ENCODE results near the gene NHP2. TPM values are rescaled to one million over a fixed set of nuclear protein-coding genes. Genes with fewer than 3 reads are reported as not detected.

Gene NHP2
- 151 and 200 TPM in 2 replicates for total RNA-seq

GRCh38 chr5:178153530-178154340, at the start of gene NHP2:
Gene NHP2, minus strand, starts transcription at chr5:178153885. Its CDS starts 68 bp downstream, at chr5:178153817.

DNA sequence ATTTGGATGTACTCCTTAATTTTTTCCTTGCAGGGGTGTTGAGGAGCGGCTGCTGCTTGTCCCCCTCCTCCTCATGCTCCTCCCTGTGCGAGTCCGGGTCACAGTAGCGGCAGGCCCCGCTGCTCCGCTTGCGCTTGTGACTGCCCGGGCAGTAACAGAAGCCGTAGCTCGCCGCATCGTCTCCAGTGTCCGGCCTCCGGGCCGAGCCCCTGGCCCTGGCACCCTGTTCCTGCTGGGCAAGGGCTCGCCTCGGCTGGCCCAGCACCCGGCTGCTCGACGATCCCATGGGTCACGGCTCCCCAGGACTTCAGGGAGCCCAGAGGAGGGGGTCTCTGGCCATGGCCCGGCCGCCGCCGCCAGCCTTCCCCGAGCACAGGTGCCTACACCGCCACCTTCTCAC, 33.3 kb upstream of the NHP2 start, which contains the start of gene GMCL2:
GMCL2 (minus strand) TSS at position 358 of the 400 bp plus-strand sequence; CDS start at position 286, 72 bp downstream.

GRCh38 chr5:178130576-178131445, 22.9 kb downstream of the NHP2 start, which contains the start of gene RMND5B:
Gene RMND5B, plus strand, starts transcription at chr5:178131014. Its CDS starts 7,106 bp downstream, at chr5:178138120.

GRCh38 chr5:178113141-178113787, 40.4 kb downstream of the NHP2 start, which contains the start of gene N4BP3:
Gene N4BP3, plus strand, starts transcription at chr5:178113532. Its CDS starts 6,052 bp downstream, at chr5:178119584.

Other genes with a start within 250 kb of the NHP2 start
- not detected in 2 replicates for gene PROP1, start 157.6 kb downstream of the NHP2 start, total RNA-seq
- 0.89 and 1.1 TPM in 2 replicates for gene N4BP3, start 40.4 kb downstream of the NHP2 start, total RNA-seq
- 29.2 and 32.9 TPM in 2 replicates for gene RMND5B, start 22.9 kb downstream of the NHP2 start, total RNA-seq
- not detected in 2 replicates for gene GMCL2, start 33.5 kb upstream of the NHP2 start, total RNA-seq
- gene HNRNPAB, start 50.6 kb upstream of the NHP2 start, total RNA-seq, result 43.0 and 74.5 TPM in 2 replicates
- gene PHYKPL, start 78.9 kb upstream of the NHP2 start, total RNA-seq, result 20.0 and 33.0 TPM in 2 replicates